HG02763 (cell line): ENCODE data around the gene ANXA2R.
"Not testable (repeated sequence)": the region's sequence is repeated elsewhere in the genome, so short reads cannot be mapped to it uniquely, and the experiment has no call there.

Source experiments
- ATAC-seq: cut with Tn5 transposase; IDR thresholded peaks from one replicate; pipeline ENCODE4 v1.9.1; 2021; ENCODE audit warnings: mild to moderate bottlenecking, moderate library complexity; ENCODE audit not compliant: unreplicated experiment

The ANXA2R gene

DNA sequence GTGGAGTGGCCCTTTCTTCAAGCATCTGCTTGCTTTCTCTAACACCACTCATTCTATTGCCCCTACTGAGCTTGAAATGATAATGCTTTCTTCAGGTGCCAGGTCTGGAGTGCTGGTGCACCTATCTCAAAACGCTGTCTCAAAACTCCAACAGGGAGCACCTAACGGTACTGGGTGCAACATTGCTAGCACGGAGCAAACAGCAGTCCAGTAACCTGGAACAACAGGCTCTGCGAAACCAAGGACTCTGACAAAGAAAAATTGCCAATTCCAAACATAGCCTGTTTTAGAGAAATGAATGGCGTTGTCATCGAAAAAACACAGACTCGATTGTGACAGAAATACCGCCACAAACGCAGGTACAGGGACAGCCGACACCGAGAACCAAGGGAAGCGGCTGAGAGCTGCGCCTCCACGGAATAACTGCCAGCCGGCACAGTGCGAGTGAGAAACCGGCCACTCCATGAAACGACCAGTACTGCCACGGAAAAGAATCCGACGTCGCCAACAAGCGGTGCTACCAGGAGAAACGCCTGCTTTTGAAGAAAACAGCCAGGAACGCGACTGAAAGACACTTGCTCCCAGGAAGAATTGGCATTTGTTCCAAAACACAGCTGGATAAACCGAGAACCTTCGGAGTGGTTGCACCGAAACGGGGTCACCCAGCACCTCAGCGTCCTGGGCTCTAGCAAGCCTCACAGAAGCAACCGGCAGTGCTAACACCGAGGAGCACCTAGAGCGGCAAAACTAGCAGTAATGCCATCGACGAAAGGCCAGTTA is 3.1 kb downstream of the ANXA2R start:
- no peak for ATAC-seq

DNA sequence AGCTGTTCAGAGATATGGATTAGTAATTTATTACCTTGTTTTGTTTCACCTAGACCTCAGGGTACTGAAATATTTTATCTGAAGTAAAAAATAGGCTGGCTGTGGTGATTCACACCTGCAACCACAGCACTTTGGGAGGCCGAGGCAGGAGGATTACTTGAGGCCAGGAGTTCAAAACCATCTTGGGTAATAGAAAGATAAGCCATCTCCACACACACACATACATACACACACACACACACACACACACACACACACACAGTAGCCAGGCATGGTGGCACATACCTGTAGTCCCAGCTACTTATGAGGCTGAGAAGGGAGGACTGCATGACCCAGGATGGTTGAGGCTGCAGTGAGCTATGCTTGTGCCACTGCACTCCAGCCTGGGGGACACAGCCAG is 3.7 kb downstream of the ANXA2R start:
- no peak for ATAC-seq

DNA sequence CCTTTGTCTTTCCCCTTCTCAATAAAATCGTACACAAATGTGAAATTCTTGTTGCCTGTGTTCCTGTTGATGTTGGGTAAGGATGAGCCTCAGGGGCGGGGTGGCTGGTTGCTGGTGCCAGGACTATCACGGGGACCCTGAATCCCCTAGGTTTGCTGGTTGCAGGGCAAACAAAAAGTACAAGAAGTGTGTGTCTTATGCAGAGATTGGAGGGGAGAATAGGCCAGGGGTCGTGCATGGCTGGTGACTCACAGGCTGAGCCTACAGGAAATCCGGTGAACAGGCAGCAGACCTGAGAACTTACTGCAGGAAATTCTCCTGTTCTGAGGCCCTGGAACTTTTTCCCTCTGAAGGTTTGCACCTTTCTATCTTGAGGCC is 5.5 kb downstream of the ANXA2R start:
- ATAC-seq = no peak

DNA sequence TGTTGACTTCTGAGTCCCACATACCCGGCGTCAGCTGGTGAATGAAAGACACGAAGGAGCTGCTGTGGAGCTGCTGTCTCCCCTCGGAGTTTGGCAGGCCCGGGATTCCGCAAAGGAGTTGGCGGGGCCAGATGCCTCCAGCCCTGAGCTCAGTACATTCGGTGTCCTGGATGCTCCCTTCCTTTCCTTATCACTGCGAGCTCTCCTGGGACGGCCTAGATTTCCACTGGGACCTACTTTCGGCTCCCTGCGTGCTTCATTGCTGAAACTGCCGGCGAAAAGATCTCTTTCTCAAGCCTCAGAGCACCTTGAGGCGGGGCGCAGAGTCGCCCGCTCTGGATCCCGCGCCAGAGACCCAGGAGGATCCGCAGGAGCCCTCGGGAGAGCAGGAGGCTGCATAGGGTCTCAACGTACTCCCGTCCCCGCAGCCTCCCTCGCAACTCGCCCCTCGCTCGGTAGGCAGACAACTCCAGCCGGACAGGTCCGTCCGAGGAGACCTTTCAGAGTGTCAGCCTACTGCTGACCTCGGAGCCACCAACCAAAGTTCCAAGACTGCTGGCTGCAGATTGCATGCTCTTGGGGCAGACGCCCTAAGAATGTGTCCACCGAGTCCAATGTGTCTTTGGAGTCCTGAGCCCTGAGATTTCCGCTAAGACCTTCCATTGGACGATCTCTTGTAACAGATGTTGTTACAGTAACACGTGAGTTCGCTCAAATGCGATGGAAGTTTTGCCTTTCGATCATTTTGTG is 6.1 kb downstream of the ANXA2R start:
- no peak for ATAC-seq

DNA sequence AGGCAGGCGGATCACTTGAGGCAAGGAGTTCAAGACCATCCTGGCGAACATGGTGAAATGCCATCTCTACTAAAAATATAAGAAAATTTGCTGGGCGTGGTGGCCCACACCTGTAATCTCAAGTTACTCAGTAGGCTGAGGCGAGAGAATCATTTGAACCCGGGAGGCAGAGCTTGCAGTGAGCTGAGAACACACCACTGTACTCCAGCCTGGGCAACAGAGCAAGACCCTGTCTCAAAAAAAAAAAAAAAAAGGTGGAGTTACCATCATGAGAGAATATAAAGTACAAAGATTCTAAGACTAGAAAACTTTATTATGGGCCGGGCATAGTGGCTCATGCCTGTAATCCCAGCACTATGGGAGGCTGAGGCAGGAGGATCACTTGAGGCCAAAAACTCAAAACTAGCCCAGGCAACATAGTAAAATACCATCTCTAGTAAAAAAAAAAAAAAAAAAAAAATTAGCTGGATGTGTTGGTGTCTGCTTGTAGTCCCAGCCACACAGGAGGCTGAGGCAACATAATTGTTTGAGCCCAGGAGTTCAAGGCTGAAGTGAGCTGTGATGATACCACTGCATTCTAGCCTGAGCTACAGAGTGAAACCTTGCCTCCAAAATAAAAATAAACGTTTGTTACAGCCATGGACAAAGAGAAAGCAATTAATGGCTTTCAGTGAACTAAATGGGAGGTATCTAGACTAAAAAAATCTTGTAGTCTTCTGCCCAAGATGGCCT is 12.9 kb downstream of the ANXA2R start:
- ATAC-seq = no peak

DNA sequence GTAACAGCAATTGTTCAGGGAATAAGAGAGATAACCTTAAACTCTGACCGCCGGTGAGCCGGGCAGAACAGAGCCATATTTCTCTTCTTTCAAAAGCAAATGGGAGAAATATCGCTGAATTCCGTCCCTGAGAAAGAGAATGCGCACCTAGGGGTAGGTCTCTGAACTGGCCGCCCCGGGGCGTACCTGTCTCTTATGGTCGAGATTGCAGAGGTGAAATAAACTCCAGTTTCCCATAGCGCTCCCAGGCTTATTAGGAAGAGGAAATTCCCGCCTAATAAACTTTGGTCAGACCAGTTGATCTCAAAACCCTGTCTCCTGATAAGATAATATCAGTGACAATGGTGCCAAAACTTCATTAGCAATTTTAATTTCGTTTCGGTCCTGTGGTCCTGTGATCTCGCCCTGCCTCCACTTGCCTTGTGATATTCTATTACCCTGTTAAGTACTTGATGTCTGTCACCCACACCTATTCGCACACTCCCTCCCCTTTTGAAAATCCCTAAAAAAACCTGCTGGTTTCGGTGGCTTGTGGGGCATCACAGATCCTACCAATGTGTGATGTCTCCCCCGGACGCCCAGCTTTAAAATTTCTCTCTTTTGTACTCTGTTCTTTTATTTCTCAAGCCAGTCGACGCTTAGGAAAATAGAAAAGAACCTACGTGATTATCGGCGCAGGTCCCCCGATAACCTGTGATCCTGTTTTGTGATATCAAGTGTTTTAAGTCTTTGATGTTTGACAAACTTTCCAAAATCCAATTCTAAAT is 14.8 kb downstream of the ANXA2R start:
- ATAC-seq = not testable (repeated sequence)

DNA sequence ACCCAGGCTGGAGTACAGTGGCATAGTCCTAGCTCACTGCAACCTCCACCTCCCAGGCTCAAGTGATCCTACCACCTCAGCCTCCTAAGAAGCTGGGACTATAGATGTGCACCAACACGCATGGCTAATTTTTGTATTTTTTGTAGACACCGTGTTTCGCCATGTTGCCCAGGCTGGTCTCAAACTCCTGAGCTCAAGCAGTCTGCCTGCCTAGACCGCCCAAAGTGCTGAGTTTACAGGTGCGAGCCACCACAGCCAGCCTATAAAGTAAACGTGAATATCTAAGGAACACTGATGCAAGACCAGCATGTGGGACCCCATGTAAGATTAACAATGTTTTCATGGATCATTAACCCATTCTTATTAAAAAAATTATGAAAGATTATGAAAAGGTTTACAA is 15.9 kb downstream of the ANXA2R start:
- no peak for ATAC-seq

DNA sequence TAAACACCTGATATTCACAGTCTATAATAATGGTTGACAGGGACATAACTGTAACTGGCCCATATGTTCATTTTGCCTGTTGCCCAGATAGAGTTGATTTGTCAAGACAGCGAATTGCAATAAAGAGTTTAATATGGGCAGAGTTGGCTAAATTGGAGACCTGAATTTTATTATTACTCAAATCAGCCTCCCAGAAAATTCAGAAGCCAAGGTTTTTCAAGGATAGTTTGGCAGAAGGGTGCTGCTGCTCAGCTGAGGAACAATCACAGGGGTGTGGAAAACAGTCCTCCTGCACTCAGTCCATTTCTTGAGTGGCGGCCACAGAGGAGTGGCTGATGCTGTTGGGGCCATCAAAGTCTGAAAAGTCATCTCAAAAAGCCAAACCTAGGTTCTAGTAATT is 19.0 kb downstream of the ANXA2R start:
- no peak for ATAC-seq

DNA sequence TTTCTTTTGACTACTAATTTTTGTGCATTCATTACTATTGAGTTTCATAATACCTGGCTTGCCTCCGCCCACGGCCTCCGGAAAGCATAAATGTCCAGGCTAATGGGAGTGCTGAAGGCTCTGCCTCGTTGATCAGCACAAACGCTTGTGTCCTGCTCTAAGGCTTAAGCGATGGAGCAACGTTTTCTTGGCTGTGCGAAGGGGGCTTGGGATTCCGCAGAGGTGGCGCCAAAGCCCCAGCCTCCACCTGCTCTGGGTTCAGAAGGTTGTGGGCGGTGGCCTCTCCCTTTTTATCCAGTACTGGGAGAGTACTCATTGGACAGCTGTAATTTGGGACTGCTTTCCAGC is 19.7 kb downstream of the ANXA2R start:
- peak; percentile 11 for ATAC-seq

DNA sequence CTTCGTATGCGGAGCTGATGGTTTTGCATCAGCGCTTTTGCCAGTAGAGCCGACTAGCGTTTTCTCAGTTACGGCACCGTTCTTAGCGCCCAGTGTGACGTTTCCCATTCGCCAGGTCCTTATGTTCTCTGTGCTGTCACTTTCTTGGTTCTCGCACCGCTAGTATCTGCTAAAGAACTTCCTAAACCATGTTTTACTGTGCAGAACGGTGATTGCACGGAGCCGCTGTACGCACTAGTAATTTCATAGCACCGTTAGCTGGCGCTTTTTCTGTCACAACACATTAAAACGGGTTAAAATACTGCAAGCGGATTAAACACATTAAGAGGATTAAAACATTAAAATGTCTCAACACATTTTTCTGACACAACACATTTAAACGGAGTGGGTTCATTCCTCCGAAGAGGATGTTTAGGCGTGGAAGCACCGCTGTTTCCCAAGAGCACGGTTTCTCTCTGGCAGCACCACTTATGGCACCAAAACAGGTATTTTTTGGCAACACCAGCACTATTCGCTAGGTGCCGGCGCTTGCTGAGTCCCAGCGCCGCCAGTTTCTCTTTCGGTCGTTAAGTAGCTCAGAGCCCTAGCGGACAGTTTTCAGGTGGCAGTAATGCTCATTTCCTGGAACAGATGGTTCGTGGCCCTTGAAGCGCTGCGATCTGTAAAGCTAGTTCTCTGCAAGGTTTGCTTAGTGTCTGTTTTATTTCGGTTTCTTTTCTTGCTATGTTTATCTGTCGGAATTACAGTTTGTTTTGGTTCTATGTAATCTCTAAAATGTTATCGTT is 20.3 kb downstream of the ANXA2R start:
- ATAC-seq = peak; percentile 72

DNA sequence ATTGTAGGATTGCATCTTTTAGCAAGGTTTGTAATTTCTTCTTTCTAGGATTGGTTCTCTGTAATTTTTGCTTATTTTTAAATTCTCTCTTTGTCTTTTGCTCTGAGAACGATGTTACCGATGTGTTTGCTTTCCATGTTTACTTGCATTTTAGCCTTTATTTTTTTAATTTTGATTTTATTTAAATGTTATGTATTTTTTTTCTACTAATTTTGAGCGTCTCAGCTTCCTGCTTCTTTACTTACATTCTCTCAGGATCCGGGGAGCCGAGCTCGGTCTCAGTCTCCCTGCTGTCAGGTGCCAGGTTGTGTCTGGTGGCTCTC is 20.9 kb downstream of the ANXA2R start:
- no peak for ATAC-seq

DNA sequence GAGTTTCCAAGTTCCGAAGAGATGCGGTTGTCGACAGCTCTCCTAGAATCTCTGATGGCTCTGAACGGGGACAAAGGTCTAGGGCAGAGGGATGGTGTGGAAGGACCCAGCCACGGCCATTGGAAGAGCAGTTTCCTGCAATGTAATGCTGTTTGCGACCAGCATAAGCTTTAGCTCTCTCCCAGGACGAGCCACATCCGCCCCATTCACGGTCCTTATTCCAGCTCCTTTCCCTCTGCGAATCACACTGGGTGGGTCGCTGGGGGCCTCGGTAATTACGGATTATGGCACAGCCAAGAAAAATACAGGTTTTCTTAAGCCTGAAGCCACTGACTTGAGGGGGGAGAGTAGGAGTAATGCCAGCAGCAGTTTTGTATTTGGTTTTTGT is 22.7 kb downstream of the ANXA2R start:
- no peak for ATAC-seq

DNA sequence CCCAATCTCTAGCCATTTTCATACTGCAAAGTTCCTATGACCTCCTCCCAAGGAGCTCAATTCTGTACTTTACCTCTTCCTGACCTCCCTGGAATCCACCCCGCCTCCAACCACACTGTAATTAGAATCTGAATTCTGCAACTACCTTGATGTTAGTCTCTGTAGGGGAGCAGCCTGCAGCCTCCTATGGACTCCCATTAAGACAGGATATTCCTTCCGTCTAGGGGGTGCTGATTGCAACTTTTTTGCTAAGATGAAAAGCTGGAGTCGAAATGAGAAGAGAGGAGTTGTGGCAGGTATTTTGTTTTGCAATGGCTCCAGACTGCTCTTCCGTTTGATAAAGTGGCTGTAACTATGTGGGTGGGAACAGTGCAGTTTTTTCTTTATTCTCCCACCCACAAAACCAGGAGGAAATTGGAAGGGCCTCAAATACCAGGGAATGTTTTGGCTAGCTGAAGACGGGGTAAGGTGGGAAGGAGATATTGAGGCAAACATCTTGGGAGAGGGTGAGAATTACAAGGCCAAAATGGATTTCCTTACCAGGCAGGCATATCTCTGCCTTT is 23.8 kb downstream of the ANXA2R start:
- no peak for ATAC-seq

DNA sequence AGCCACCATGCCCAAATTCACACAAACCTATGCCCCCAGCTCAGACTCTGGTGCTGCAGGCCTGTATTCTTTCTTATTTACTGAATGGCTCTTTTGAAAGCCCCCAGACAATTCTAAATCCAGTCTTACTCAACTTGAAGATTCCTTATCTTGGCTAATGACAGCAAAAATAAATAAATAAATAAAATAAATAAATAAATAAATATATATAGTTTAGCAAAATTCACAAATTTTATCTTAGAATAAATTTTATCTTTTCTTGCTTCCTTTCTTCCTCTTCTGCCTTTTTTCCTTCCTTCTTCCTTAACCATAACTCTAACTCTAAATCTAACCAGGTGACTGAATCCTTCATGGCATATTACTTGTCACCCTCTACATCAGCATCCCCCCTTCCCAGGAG is 25.6 kb downstream of the ANXA2R start:
- no peak for ATAC-seq

DNA sequence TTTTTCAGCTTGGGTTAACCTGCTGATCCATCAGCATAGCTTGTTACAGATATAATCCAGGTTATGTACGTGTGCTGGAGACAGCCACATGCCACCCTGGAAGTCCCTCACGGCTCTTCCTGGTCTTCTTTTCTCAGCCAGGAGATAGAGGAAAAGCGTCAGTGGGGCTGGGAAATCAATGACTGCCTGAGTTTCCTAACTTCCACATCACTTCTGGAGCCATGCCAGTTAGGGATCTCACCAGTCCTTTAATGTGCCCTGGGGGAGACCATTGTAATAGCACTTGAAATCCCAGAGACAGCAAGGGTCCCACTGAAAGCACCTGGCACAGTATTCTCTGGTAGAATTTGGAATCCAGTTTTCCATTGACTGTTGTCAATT is 29.2 kb downstream of the ANXA2R start:
- ATAC-seq = no peak

DNA sequence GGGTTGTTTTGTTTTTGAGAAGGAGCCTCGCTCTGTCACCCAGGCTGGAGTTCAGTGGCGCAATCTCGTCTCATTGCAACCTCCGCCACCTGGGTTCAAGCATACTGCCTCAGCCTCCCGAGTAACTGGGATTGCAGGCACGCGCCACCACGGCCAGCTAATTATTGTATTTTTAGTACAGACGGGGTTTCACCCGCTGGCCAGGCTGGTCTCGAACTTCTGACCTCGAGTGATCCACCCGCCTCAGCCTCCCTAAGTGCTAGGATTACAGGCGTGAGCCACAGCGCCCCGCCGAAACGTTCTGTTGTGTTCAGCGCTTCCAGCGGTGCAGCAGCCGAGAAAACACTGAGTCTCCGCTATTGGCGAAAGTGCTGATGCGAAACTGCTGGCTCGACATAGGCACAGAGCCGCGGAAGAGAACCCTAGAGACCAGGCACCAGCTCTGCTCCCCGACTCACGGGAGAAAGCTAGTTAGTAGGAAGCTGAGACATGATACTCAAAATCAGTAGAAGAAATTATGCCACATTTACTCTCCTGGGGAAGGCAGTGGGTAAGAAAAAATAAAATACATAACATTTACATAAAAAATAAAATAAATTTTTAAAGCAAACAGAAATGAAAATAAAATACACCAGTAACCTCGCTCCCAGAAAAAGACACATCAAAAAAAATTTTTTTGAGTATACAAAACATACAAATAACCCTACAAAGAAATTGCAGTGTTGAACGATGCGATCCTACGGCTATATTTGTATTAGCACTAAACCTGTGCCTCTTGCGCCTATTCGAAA is 31.6 kb downstream of the ANXA2R start:
- peak; percentile 43 for ATAC-seq

DNA sequence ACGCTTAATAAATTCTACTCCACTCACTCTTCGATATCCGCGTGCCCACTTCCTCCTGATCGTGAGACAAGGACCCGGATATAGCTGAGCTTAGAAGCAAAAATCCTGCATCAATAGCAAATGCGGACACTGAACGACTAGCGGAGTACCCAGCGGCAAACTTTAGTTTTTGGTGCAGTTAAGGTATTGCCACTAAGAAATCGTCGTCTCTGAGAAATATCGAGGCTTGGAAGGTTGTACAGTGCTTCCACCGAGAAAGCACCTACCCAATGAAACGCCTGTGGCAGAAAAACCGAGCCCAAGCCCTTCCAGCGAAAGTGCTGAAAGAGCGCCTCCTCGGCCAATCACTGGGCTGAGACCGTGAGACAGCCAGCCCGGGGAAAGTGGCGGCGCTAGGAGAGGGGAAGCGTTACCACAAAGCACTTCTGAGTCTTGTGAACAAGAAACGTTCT is 32.2 kb downstream of the ANXA2R start:
- peak; percentile 42 for ATAC-seq

DNA sequence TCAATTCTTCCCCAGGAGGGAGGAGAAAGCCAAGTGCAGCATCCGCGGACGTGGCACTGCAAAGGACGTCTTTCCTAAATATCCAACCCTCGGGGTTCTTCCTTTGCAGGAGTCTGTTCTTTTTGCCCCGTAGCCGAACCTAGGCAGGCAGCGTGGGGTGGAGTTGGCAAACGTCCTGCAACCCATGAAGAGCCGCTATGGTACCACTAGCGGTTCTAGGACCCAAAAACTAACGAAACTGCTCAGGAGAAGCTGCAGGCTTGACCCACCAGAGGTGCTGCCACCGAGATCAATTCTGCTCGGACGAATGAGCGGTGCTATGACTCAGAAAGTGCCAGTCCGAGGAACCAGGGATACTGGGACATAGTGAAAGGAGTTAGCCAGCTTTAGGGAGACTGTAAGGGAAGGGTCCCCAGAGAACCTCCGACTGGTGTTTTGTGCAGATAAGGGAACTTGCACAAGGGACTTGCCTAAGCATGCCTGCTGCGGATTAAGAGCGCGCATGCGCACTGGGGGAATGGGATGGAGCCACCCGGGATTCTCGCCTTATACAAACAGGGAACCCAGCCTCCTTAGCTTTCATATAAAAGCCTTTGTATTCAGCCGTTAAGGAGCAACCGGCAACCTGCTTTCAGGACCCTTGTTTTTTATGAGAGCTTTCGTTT is 32.7 kb downstream of the ANXA2R start:
- peak; percentile 31 for ATAC-seq
